Esophagus muscularis mucosa (tissue), 4 donors: ENCODE results near the gene ATP10A.

Source experiments
- EP300 ChIP-seq: sonication (generic); formaldehyde crosslinking; IDR thresholded peaks from one replicate; pipeline ENCODE4 v1.6.1; 2017; ENCODE audit warnings: antibody characterized with exemption
- POLR2A ChIP-seq: fragments of 450-650 bp; IDR thresholded peaks from one replicate; pipeline ENCODE4 v1.6.1; 2017; ENCODE audit warnings: antibody characterized with exemption, moderate library complexity, mild to moderate bottlenecking, low read depth
- POLR2AphosphoS5 ChIP-seq, 2 donors: sonication (generic); formaldehyde crosslinking; IDR thresholded peaks; one replicate each; pipeline ENCODE4 v1.6.1; 2017; ENCODE audit warnings: antibody characterized with exemption in 2 of 2
- TF ChIP-seq, protein P1 (sequence below), 3 experiments: fragments of 200-600 bp in 2 of 3; fragments of 450-650 bp in 1 of 3; sonication (generic) in 2 of 3; IDR thresholded peaks; one replicate each; pipeline ENCODE4 v1.5.1; 2017 to 2019; ENCODE audit warnings: antibody characterized with exemption in 3 of 3, mild to moderate bottlenecking in 2 of 3, moderate library complexity in 1 of 3

DNA sequence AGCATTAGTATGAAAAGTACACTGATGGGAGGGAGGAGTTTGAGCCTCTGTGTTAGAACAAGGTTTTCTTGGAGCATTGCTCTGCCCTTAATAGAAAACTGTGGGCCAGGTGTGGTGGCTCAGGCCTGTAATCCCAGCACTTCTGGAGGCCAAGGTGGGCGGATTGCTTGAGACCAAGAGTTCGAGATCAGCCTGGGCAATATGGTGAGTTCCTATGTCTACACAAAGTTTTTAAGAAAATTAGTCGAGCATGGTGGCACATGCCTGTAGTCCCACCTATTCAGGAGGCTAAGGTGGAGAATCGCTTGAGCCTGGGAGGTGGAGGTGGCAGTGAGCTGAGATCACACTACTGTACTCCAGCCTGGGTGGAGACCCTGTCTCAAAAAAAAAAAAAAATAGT, 103.7 kb downstream of the ATP10A start:
- TF ChIP-seq, protein P1, sequence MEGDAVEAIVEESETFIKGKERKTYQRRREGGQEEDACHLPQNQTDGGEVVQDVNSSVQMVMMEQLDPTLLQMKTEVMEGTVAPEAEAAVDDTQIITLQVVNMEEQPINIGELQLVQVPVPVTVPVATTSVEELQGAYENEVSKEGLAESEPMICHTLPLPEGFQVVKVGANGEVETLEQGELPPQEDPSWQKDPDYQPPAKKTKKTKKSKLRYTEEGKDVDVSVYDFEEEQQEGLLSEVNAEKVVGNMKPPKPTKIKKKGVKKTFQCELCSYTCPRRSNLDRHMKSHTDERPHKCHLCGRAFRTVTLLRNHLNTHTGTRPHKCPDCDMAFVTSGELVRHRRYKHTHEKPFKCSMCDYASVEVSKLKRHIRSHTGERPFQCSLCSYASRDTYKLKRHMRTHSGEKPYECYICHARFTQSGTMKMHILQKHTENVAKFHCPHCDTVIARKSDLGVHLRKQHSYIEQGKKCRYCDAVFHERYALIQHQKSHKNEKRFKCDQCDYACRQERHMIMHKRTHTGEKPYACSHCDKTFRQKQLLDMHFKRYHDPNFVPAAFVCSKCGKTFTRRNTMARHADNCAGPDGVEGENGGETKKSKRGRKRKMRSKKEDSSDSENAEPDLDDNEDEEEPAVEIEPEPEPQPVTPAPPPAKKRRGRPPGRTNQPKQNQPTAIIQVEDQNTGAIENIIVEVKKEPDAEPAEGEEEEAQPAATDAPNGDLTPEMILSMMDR (IDR thresholded peaks at IDR 0.05) = no peak
- no peak for TF ChIP-seq POLR2A
- TF ChIP-seq EP300 = no peak
- TF ChIP-seq POLR2AphosphoS5 (IDR thresholded peaks at IDR 0.05) = no peak
